GM23338 (cell line): ENCODE results near the gene CLEC1A. TPM values are rescaled to one million over a fixed set of nuclear protein-coding genes. Genes with fewer than 3 reads are reported as not detected.

ENCODE experiments used
- ATAC-seq: fragments of 200-7000 bp; cut with Tn5 transposase; 3 replicates; pipeline ENCODE4 v1.9.1; 2020
- DNase-seq: peaks from one replicate; pipeline ENCODE4 v3.0.0-alpha.2; 2015; ENCODE audit warnings: low spot score
- H2AFZ ChIP-seq: fragments of 200-600 bp; sonication (generic); 2 replicates; pipeline ENCODE4 v1.8.0; 2016; ENCODE audit warnings: antibody characterized with exemption, mild to moderate bottlenecking, moderate library complexity
- H3F3A ChIP-seq: fragments of 200-600 bp; sonication (generic); replicated peaks from 2 replicates; pipeline ENCODE4 v1.8.0; 2017; ENCODE audit warnings: antibody characterized with exemption, mixed run types, low read depth
- H3K27ac ChIP-seq: fragments of 200-600 bp; sonication (generic); 2 replicates; pipeline ENCODE4 v1.6.1; 2016; ENCODE audit warnings: low read depth
- H3K27me3 ChIP-seq: fragments of 200-600 bp; sonication (generic); 2 replicates; pipeline ENCODE4 v1.8.0; 2016; ENCODE audit warnings: mild to moderate bottlenecking, mixed run types, moderate library complexity; ENCODE audit not compliant: insufficient read depth
- H3K36me3 ChIP-seq: fragments of 200-600 bp; sonication (generic); 2 replicates; pipeline ENCODE4 v1.8.0; 2016; ENCODE audit warnings: mild to moderate bottlenecking; ENCODE audit not compliant: insufficient read depth
- H3K4me1 ChIP-seq: fragments of 200-600 bp; sonication (generic); 2 replicates; pipeline ENCODE4 v1.8.0; 2016; ENCODE audit warnings: mild to moderate bottlenecking, moderate library complexity; ENCODE audit not compliant: insufficient read depth
- H3K4me2 ChIP-seq: fragments of 200-600 bp; sonication (generic); 2 replicates; pipeline ENCODE4 v1.7.1; 2017; ENCODE audit warnings: mixed run types
- H3K4me3 ChIP-seq: fragments of 200-600 bp; sonication (generic); 2 replicates; pipeline ENCODE4 v1.6.1; 2016; ENCODE audit warnings: mixed run types
- H3K79me2 ChIP-seq: fragments of 200-600 bp; sonication (generic); replicated peaks from 2 replicates; pipeline ENCODE4 v1.8.0; 2017; ENCODE audit warnings: mild to moderate bottlenecking; ENCODE audit not compliant: insufficient read depth
- H3K9me2 ChIP-seq: fragments of 200-600 bp; sonication (generic); 2 replicates; pipeline ENCODE4 v1.8.0; 2017; ENCODE audit not compliant: insufficient read depth
- H4K20me1 ChIP-seq: fragments of 200-600 bp; sonication (generic); replicated peaks from 2 replicates; pipeline ENCODE4 v1.8.0; 2017; ENCODE audit warnings: mild to moderate bottlenecking; ENCODE audit not compliant: insufficient read depth
- H3K27ac Mint-ChIP-seq: 2 replicates; pipeline ENCODE4 v1.8.0; 2020; ENCODE audit warnings: inconsistent platforms, mild to moderate bottlenecking, moderate library complexity, mixed read lengths
- H3K27me3 Mint-ChIP-seq: 3 replicates; pipeline ENCODE4 v1.8.0; 2022; ENCODE audit warnings: low read depth, mild to moderate bottlenecking, moderate library complexity, mixed read lengths, inconsistent platforms; ENCODE audit not compliant: insufficient read depth, poor library complexity
- H3K36me3 Mint-ChIP-seq: 3 replicates; pipeline ENCODE4 v1.8.0; 2021; ENCODE audit warnings: low read depth, mild to moderate bottlenecking, inconsistent platforms, moderate library complexity, mixed read lengths
- H3K4me1 Mint-ChIP-seq: 3 replicates; pipeline ENCODE4 v1.8.0; 2020; ENCODE audit warnings: mild to moderate bottlenecking, inconsistent platforms, mixed read lengths
- H3K4me3 Mint-ChIP-seq: 3 replicates; pipeline ENCODE4 v1.8.0; 2021; ENCODE audit warnings: moderate library complexity, mild to moderate bottlenecking, inconsistent platforms, mixed read lengths
- H3K9me3 Mint-ChIP-seq: 3 replicates; pipeline ENCODE4 v1.8.0; 2020; ENCODE audit warnings: moderate library complexity, mild to moderate bottlenecking, inconsistent platforms, mixed read lengths
- CREB1 ChIP-seq: fragments of 250-450 bp; sonication (Bioruptor Pico); IDR thresholded peaks from 2 replicates; pipeline ENCODE4 v1.5.0; 2020; ENCODE audit warnings: low read depth, mild to moderate bottlenecking, moderate library complexity
- CTCF ChIP-seq, 2 experiments: fragments of 200-600 bp in 1 of 2; sonication (generic) in 1 of 2; conservative IDR thresholded peaks; 2 replicates each; pipeline versions ENCODE4 v1.5.1 to v1.6.1; 2016 to 2017; ENCODE audit warnings: antibody characterized with exemption in 2 of 2, low read depth in 2 of 2, mild to moderate bottlenecking in 2 of 2, moderate library complexity in 1 of 2
- ETS1 ChIP-seq: IDR thresholded peaks from 2 replicates; pipeline ENCODE4 v1.6.1; 2016; ENCODE audit warnings: antibody characterized with exemption
- EZH2phosphoT487 ChIP-seq: fragments of 200-600 bp; sonication (generic); IDR thresholded peaks from one replicate; pipeline ENCODE4 v1.8.1; 2018; ENCODE audit warnings: antibody characterized with exemption; ENCODE audit not compliant: unreplicated experiment
- NANOG ChIP-seq: IDR thresholded peaks from 2 replicates; pipeline ENCODE4 v1.6.1; 2016; ENCODE audit warnings: antibody characterized with exemption, borderline replicate concordance
- POLR2AphosphoS5 ChIP-seq: IDR thresholded peaks from 2 replicates; pipeline ENCODE4 v1.6.1; 2016; ENCODE audit warnings: antibody characterized with exemption, low read depth
- STAT1 ChIP-seq: IDR thresholded peaks from one replicate; pipeline ENCODE4 v1.6.1; 2016; ENCODE audit warnings: antibody characterized with exemption; ENCODE audit not compliant: unreplicated experiment
- ZNF114 ChIP-seq: fragments of 250-450 bp; sonication (Bioruptor Pico); IDR thresholded peaks from 2 replicates; pipeline ENCODE4 v1.5.0; 2020; ENCODE audit warnings: mild to moderate bottlenecking, moderate library complexity
- ZNF331 ChIP-seq: fragments of 250-450 bp; sonication (Bioruptor Pico); IDR thresholded peaks from 2 replicates; pipeline ENCODE4 v1.5.0; 2020; ENCODE audit warnings: low read depth, mild to moderate bottlenecking, moderate library complexity
- polyA plus RNA-seq: library from polyadenylated mRNA; unstranded; fragments of >200 nt; fragmentation: Nextera tagmentation; extraction: Ambion mirVana; gene quantifications from 2 replicates; pipeline ENCODE4 v1.2.1, GENCODE V29; 2016
- total RNA-seq: library from RNA; depleted of rRNA; stranded (reverse); fragments of >200 nt; shearing (Covaris generic); gene quantifications from 2 replicates; pipeline ENCODE4 v1.2.3, GENCODE V29; 2014

Gene CLEC1A
- total and polyA plus RNA-seq, 2 experiments from 2014 or later: 1.1 TPM; not detected in 1

- Mint-ChIP-seq H3K4me1 (peaks cover 13% of the 10 kb centered on the region), H3K27me3 (no peaks in the 10 kb centered on the region), H3K9me3 (0 out of 3 replicates have a peak, but pooled peaks cover 2% of the 10 kb centered on the region), H3K36me3 (no peaks in the 10 kb centered on the region), H3K4me3 (no peak overlapping the region), H3K27ac (no peak overlapping the region)
- Histone ChIP-seq H3K4me2 (no peak overlapping the region), H3K4me3 (no peak overlapping the region), H3K36me3 (no peaks in the 10 kb centered on the region), H3F3A (no peaks in the 10 kb centered on the region), H3K79me2 (no peaks in the 10 kb centered on the region), H3K4me1 (peaks cover 9% of the 10 kb centered on the region; the same call in 1 of the 2 replicates), H2AFZ (peak overlapping the region; percentile 88; the same call in 1 of the 2 replicates), H4K20me1 (no peaks in the 10 kb centered on the region), H3K9me2 (no peaks in the 10 kb centered on the region), H3K27ac (no peak overlapping the region), H3K27me3 (no peaks in the 10 kb centered on the region)
- DNase-seq: peak; percentile 34
- peak; percentile 91 for ATAC-seq
- TF ChIP-seq EZH2phosphoT487: no peak
Measured at GRCh38 chr12:10088955-10089900, 9.6 kb downstream of the CLEC1A start.

GRCh38 chr12:10088031-10088430, 10.8 kb downstream of the CLEC1A start:
- no peaks in the 10 kb centered on the region for H3K79me2 ChIP-seq
- H3K36me3 Mint-ChIP-seq: no peaks in the 10 kb centered on the region
- H3K27me3 ChIP-seq: no peaks in the 10 kb centered on the region
- H3F3A ChIP-seq: no peaks in the 10 kb centered on the region
- DNase-seq (no peak), ATAC-seq (no peak)
- H3K27ac Mint-ChIP-seq: no peak overlapping the region
- H3K4me2 ChIP-seq: no peak overlapping the region
- H3K27ac ChIP-seq: no peak overlapping the region
- TF ChIP-seq ZNF114 (CRISPR knock-in tag): no peak
- no peak for TF ChIP-seq STAT1
- TF ChIP-seq POLR2AphosphoS5: no peak
- TF ChIP-seq ZNF331: no peak
- H4K20me1 ChIP-seq: no peaks in the 10 kb centered on the region
- 0 out of 3 replicates have a peak, but pooled peaks cover 3% of the 10 kb centered on the region for H3K9me3 Mint-ChIP-seq
- no peaks in the 10 kb centered on the region for H3K27me3 Mint-ChIP-seq
- H3K4me1 Mint-ChIP-seq: peaks cover 13% of the 10 kb centered on the region
- H3K4me3 ChIP-seq: no peak overlapping the region
- H3K4me1 ChIP-seq: peaks cover 9% of the 10 kb centered on the region; the same call in 1 of the 2 replicates
- H3K9me2 ChIP-seq: no peaks in the 10 kb centered on the region
- H2AFZ ChIP-seq: no peak overlapping the region
- no peak overlapping the region for H3K4me3 Mint-ChIP-seq
- H3K36me3 ChIP-seq: no peaks in the 10 kb centered on the region

GRCh38 chr12:10086387-10086786, 12.4 kb downstream of the CLEC1A start:
- Histone ChIP-seq H4K20me1 (no peaks in the 10 kb centered on the region), H3F3A (no peaks in the 10 kb centered on the region), H3K4me3 (no peak overlapping the region), H2AFZ (no peak overlapping the region), H3K9me2 (no peaks in the 10 kb centered on the region; the same call in 1 of the 2 replicates), H3K27me3 (no peaks in the 10 kb centered on the region), H3K79me2 (no peaks in the 10 kb centered on the region), H3K27ac (no peak overlapping the region), H3K4me2 (no peak overlapping the region), H3K4me1 (peaks cover 9% of the 10 kb centered on the region; the same call in 1 of the 2 replicates), H3K36me3 (no peaks in the 10 kb centered on the region)
- Mint-ChIP-seq H3K4me1 (peaks cover 13% of the 10 kb centered on the region), H3K9me3 (0 out of 3 replicates have a peak, but pooled peaks cover 3% of the 10 kb centered on the region), H3K27me3 (no peaks in the 10 kb centered on the region), H3K4me3 (no peak overlapping the region), H3K27ac (no peak overlapping the region), H3K36me3 (no peaks in the 10 kb centered on the region)
- DNase-seq (no peak), ATAC-seq (no peak)
- TF ChIP-seq ETS1: no peak
- TF ChIP-seq NANOG: no peak
- TF ChIP-seq CTCF (conservative IDR thresholded peaks at IDR 0.05; ENCODE audit: low read depth in 2 of 2): no peak
- no peak for TF ChIP-seq CREB1 (CRISPR knock-in tag)
